NCI-H1417 (cell line): ENCODE results near the gene SMIM14.
"Not testable (repeated sequence)": the region's sequence is repeated elsewhere in the genome, so short reads cannot be mapped to it uniquely, and the experiment has no call there.

Source experiments
- DNase-seq, 3 experiments: peaks; one replicate each; lab custom pipeline; 2025; lab: John Stamatoyannopoulos, UW

SMIM14 gene

GRCh38 chr4:39530682-39531081 lies 108.0 kb downstream of the SMIM14 start:
- DNase-seq: no peak

- no peak for DNase-seq
These were observed 109.1 kb downstream of the SMIM14 start for GRCh38 chr4:39529534-39529933.

- DNase-seq: peak in 1 of 3 experiments; percentile 53
These were observed 110.6 kb downstream of the SMIM14 start for GRCh38 chr4:39528061-39528465.

- DNase-seq: peak; percentile 98 to 99 (median 98)
These were observed 111.2 kb downstream of the SMIM14 start, which contains the start of gene UGDH for GRCh38 chr4:39527296-39528060. Gene UGDH, minus strand, starts transcription at chr4:39527439. Its CDS starts 5,927 bp downstream, at chr4:39521512.

GRCh38 chr4:39526765-39527295 lies 111.8 kb downstream of the SMIM14 start:
- DNase-seq: peak; percentile 54 to 74 (median 57)

- peak in 1 of 3 experiments; percentile 47 for DNase-seq
These were observed 112.6 kb downstream of the SMIM14 start for GRCh38 chr4:39525822-39526690.

- DNase-seq: no peak
These were observed 114.3 kb downstream of the SMIM14 start for GRCh38 chr4:39524161-39524957.

- no peak for DNase-seq
These were observed 116.6 kb downstream of the SMIM14 start for GRCh38 chr4:39522068-39522467.

GRCh38 chr4:39521253-39521919 lies 117.3 kb downstream of the SMIM14 start:
- no peak for DNase-seq

GRCh38 chr4:39518484-39518883 lies 120.2 kb downstream of the SMIM14 start:
- no peak for DNase-seq

GRCh38 chr4:39516407-39516966 lies 122.2 kb downstream of the SMIM14 start:
- DNase-seq: no peak

GRCh38 chr4:39515669-39516401 lies 122.8 kb downstream of the SMIM14 start:
- not testable (repeated sequence) for DNase-seq

GRCh38 chr4:39514888-39515401 lies 123.7 kb downstream of the SMIM14 start:
- DNase-seq: peak in 1 of 3 experiments; percentile 56

- not testable (repeated sequence) for DNase-seq
These were observed 124.4 kb downstream of the SMIM14 start for GRCh38 chr4:39514266-39514665.

- DNase-seq: no peak
These were observed 128.2 kb downstream of the SMIM14 start for GRCh38 chr4:39510348-39510929.

GRCh38 chr4:39505581-39505980 lies 133.1 kb downstream of the SMIM14 start:
- no peak for DNase-seq

GRCh38 chr4:39504538-39504937 lies 134.1 kb downstream of the SMIM14 start:
- DNase-seq: no peak

- DNase-seq: not testable (repeated sequence)
These were observed 136.0 kb downstream of the SMIM14 start for GRCh38 chr4:39502664-39503035.

GRCh38 chr4:39502019-39502663 lies 136.5 kb downstream of the SMIM14 start:
- no peak for DNase-seq
